Upper lobe of right lung (tissue), 1 donor: ENCODE measurements around the gene BTAF1. TPM values are rescaled to one million over a fixed set of nuclear protein-coding genes. Genes with fewer than 3 reads are reported as not detected.

Source experiments
- ATAC-seq: fragments of 200-7000 bp; cut with Tn5 transposase; one replicate; pipeline ENCODE4 v1.9.1; 2020; ENCODE audit warnings: mild to moderate bottlenecking, moderate library complexity
- DNase-seq: peaks from one replicate; pipeline ENCODE4 v3.0.0-alpha.2; 2020
- H3K27ac ChIP-seq: fragments of 200-600 bp; one replicate; pipeline ENCODE4 v1.8.0; 2022
- H3K27me3 ChIP-seq: fragments of 200-600 bp; one replicate; pipeline ENCODE4 v1.8.0; 2022; ENCODE audit warnings: mild to moderate bottlenecking
- H3K36me3 ChIP-seq: fragments of 200-600 bp; one replicate; pipeline ENCODE4 v1.8.0; 2022
- H3K4me1 ChIP-seq: fragments of 200-600 bp; one replicate; pipeline ENCODE4 v1.8.0; 2022
- H3K4me3 ChIP-seq: fragments of 200-600 bp; one replicate; pipeline ENCODE4 v1.8.0; 2022; ENCODE audit warnings: mild to moderate bottlenecking
- H3K9me3 ChIP-seq: fragments of 200-600 bp; one replicate; pipeline ENCODE4 v1.8.0; 2022
- CTCF ChIP-seq: fragments of 200-600 bp; IDR thresholded peaks from one replicate; pipeline ENCODE4 v1.8.0; 2022; ENCODE audit warnings: antibody characterized with exemption
- intact Hi-C: fragments of 100-400 bp; cut with DNase I; formaldehyde crosslinking; loops from one replicate; pipeline ENCODE4 v1.11.0; 2022
- total RNA-seq: library from RNA; stranded (reverse); fragmentation: NEBNext Ultra II Directional; extraction: Animal tissue kit (Norgen Biotek cat#: 25700); gene quantifications from one replicate; pipeline ENCODE4 v1.2.1, GENCODE V29; 2021
- donor health status: DM: no; HTN: yes; CAD: no; lungs with severe emphysema.

BTAF1 gene
- total RNA-seq, 1 donor from 2014 or later, result 28.6 TPM

- H3K36me3 ChIP-seq, result no peaks in the 10 kb centered on the region
- TF ChIP-seq CTCF, result no peak
- no peak overlapping the region for H3K27ac ChIP-seq
- H3K4me3 ChIP-seq, result no peak overlapping the region
- no peaks in the 10 kb centered on the region for H3K27me3 ChIP-seq
- no peaks in the 10 kb centered on the region for H3K4me1 ChIP-seq
- intact Hi-C loops, result no loop called here
- DNase-seq (no peak), ATAC-seq (no peak)
- no peaks in the 10 kb centered on the region for H3K9me3 ChIP-seq
Observed at GRCh38 chr10:92038949-92039348, 115.4 kb downstream of the BTAF1 start.

GRCh38 chr10:92042541-92042940 lies 119.0 kb downstream of the BTAF1 start:
- intact Hi-C loops, result no loop called here
- Histone ChIP-seq H3K4me1 (no peaks in the 10 kb centered on the region), H3K27ac (no peak overlapping the region), H3K36me3 (no peaks in the 10 kb centered on the region), H3K4me3 (no peak overlapping the region), H3K27me3 (no peaks in the 10 kb centered on the region), H3K9me3 (no peaks in the 10 kb centered on the region)
- no peak for TF ChIP-seq CTCF
- ATAC-seq (no peak), DNase-seq (no peak)

- H3K27ac ChIP-seq, result no peak overlapping the region
- ATAC-seq (peak; percentile 36), DNase-seq (no peak)
- no peaks in the 10 kb centered on the region for H3K27me3 ChIP-seq
- H3K4me3 ChIP-seq, result no peak overlapping the region
- intact Hi-C loops, result no loop called here
- H3K9me3 ChIP-seq, result no peaks in the 10 kb centered on the region
- no peaks in the 10 kb centered on the region for H3K4me1 ChIP-seq
- TF ChIP-seq CTCF, result no peak
- H3K36me3 ChIP-seq, result no peaks in the 10 kb centered on the region
Observed at GRCh38 chr10:92045641-92046106, 122.1 kb downstream of the BTAF1 start.

GRCh38 chr10:92047215-92047614 lies 123.6 kb downstream of the BTAF1 start:
- ATAC-seq (no peak), DNase-seq (no peak)
- no peak overlapping the region for H3K4me3 ChIP-seq
- peaks cover 5% of the 10 kb centered on the region for H3K36me3 ChIP-seq
- intact Hi-C loops, result no loop called here
- no peaks in the 10 kb centered on the region for H3K9me3 ChIP-seq
- H3K27me3 ChIP-seq, result no peaks in the 10 kb centered on the region
- H3K27ac ChIP-seq, result no peak overlapping the region
- no peaks in the 10 kb centered on the region for H3K4me1 ChIP-seq
- TF ChIP-seq CTCF, result no peak

GRCh38 chr10:92052088-92052487 lies 128.5 kb downstream of the BTAF1 start:
- H3K27ac ChIP-seq, result no peak overlapping the region
- DNase-seq (peak; percentile 85), ATAC-seq (peak; percentile 92)
- no peaks in the 10 kb centered on the region for H3K9me3 ChIP-seq
- TF ChIP-seq CTCF, result no peak
- intact Hi-C loops, result no loop called here
- peaks cover 5% of the 10 kb centered on the region for H3K36me3 ChIP-seq
- no peaks in the 10 kb centered on the region for H3K27me3 ChIP-seq
- H3K4me1 ChIP-seq, result no peaks in the 10 kb centered on the region
- no peak overlapping the region for H3K4me3 ChIP-seq

GRCh38 chr10:92052741-92053140 lies 129.2 kb downstream of the BTAF1 start:
- no peaks in the 10 kb centered on the region for H3K4me1 ChIP-seq
- intact Hi-C loops, result no loop called here
- H3K27me3 ChIP-seq, result no peaks in the 10 kb centered on the region
- no peak for DNase-seq
- no peak overlapping the region for H3K27ac ChIP-seq
- H3K4me3 ChIP-seq, result no peak overlapping the region
- peaks cover 5% of the 10 kb centered on the region for H3K36me3 ChIP-seq
- TF ChIP-seq CTCF, result no peak
- H3K9me3 ChIP-seq, result no peaks in the 10 kb centered on the region
- no peak for ATAC-seq
